GM23338 (cell line): ENCODE data around the gene DUS3L.

Source experiments
- CREB1 ChIP-seq: fragments of 250-450 bp; sonication (Bioruptor Pico); IDR thresholded peaks from 2 replicates; pipeline ENCODE4 v1.5.0; 2020; ENCODE audit warnings: low read depth, mild to moderate bottlenecking, moderate library complexity
- EZH2 ChIP-seq: fragments of 200-600 bp; sonication (generic); IDR thresholded peaks from one replicate; pipeline ENCODE4 v1.8.0; 2017; ENCODE audit warnings: antibody characterized with exemption, mild to moderate bottlenecking, low read depth; ENCODE audit not compliant: unreplicated experiment
- EZH2phosphoT487 ChIP-seq: fragments of 200-600 bp; sonication (generic); IDR thresholded peaks from one replicate; pipeline ENCODE4 v1.8.1; 2018; ENCODE audit warnings: antibody characterized with exemption; ENCODE audit not compliant: unreplicated experiment
- POLR2AphosphoS5 ChIP-seq: IDR thresholded peaks from 2 replicates; pipeline ENCODE4 v1.6.1; 2016; ENCODE audit warnings: antibody characterized with exemption, low read depth
- TF ChIP-seq, protein P1 (sequence below): IDR thresholded peaks from 2 replicates; pipeline ENCODE4 v1.6.1; 2016; ENCODE audit warnings: antibody characterized with exemption
- TF ChIP-seq, protein P2 (sequence below), 2 experiments: fragments of 200-600 bp in 1 of 2; sonication (generic) in 1 of 2; conservative IDR thresholded peaks; 2 replicates each; pipeline versions ENCODE4 v1.5.1 to v1.6.1; 2016 to 2017; ENCODE audit warnings: antibody characterized with exemption in 2 of 2, low read depth in 2 of 2, mild to moderate bottlenecking in 2 of 2, moderate library complexity in 1 of 2
- TF ChIP-seq, protein P3 (sequence below): IDR thresholded peaks from one replicate; pipeline ENCODE4 v1.6.1; 2018; ENCODE audit warnings: antibody characterized with exemption; ENCODE audit not compliant: unreplicated experiment
- TF ChIP-seq, protein P4 (sequence below): fragments of 250-450 bp; sonication (Bioruptor Pico); IDR thresholded peaks from 2 replicates; pipeline ENCODE4 v1.5.0; 2020; ENCODE audit warnings: mild to moderate bottlenecking, moderate library complexity

DNA sequence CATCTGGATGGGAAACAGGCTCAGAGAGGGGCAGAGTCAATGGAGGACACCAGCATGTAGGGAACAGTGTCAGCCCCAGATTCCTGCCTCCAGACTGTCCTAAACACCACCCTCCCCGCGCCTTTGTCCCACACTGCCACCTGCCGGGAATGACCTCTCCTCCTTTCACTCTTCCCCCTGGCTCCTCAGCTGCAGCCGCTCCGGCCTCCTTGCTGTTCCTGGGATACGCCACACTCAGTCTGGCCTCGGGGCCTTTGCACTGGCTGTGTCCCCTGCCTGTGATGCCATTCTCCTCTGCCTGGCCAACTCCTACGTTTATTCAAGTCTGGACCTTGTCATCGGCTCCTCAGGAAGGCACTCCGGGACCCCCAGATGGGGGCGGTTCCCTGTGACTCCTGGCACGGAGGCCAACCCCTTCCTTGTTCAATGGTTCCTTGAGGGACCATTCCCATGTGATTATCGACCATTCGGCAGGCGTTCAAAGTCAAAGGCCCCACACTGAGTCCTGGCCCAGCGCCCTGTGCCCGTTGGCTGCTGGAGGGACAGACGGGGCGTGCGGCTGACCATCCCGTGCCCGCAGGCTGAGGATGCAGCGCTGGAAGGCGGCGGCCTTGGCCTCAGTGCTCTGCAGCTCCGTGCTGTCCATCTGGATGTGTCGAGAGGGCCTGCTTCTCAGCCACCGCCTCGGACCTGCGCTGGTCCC, 32.8 kb upstream of the DUS3L start:
- TF ChIP-seq, protein P1, sequence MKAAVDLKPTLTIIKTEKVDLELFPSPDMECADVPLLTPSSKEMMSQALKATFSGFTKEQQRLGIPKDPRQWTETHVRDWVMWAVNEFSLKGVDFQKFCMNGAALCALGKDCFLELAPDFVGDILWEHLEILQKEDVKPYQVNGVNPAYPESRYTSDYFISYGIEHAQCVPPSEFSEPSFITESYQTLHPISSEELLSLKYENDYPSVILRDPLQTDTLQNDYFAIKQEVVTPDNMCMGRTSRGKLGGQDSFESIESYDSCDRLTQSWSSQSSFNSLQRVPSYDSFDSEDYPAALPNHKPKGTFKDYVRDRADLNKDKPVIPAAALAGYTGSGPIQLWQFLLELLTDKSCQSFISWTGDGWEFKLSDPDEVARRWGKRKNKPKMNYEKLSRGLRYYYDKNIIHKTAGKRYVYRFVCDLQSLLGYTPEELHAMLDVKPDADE: no peak
- TF ChIP-seq, protein P2, sequence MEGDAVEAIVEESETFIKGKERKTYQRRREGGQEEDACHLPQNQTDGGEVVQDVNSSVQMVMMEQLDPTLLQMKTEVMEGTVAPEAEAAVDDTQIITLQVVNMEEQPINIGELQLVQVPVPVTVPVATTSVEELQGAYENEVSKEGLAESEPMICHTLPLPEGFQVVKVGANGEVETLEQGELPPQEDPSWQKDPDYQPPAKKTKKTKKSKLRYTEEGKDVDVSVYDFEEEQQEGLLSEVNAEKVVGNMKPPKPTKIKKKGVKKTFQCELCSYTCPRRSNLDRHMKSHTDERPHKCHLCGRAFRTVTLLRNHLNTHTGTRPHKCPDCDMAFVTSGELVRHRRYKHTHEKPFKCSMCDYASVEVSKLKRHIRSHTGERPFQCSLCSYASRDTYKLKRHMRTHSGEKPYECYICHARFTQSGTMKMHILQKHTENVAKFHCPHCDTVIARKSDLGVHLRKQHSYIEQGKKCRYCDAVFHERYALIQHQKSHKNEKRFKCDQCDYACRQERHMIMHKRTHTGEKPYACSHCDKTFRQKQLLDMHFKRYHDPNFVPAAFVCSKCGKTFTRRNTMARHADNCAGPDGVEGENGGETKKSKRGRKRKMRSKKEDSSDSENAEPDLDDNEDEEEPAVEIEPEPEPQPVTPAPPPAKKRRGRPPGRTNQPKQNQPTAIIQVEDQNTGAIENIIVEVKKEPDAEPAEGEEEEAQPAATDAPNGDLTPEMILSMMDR (conservative IDR thresholded peaks at IDR 0.05; ENCODE audit: low read depth in 2 of 2): peak; percentile 34 to 69; a peak in 2 of 4 replicates
- TF ChIP-seq POLR2AphosphoS5 (no peak), EZH2 (no peak), CREB1 (CRISPR knock-in tag) (no peak), EZH2phosphoT487 (no peak)
- TF ChIP-seq, protein P3, sequence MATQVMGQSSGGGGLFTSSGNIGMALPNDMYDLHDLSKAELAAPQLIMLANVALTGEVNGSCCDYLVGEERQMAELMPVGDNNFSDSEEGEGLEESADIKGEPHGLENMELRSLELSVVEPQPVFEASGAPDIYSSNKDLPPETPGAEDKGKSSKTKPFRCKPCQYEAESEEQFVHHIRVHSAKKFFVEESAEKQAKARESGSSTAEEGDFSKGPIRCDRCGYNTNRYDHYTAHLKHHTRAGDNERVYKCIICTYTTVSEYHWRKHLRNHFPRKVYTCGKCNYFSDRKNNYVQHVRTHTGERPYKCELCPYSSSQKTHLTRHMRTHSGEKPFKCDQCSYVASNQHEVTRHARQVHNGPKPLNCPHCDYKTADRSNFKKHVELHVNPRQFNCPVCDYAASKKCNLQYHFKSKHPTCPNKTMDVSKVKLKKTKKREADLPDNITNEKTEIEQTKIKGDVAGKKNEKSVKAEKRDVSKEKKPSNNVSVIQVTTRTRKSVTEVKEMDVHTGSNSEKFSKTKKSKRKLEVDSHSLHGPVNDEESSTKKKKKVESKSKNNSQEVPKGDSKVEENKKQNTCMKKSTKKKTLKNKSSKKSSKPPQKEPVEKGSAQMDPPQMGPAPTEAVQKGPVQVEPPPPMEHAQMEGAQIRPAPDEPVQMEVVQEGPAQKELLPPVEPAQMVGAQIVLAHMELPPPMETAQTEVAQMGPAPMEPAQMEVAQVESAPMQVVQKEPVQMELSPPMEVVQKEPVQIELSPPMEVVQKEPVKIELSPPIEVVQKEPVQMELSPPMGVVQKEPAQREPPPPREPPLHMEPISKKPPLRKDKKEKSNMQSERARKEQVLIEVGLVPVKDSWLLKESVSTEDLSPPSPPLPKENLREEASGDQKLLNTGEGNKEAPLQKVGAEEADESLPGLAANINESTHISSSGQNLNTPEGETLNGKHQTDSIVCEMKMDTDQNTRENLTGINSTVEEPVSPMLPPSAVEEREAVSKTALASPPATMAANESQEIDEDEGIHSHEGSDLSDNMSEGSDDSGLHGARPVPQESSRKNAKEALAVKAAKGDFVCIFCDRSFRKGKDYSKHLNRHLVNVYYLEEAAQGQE: no peak
- TF ChIP-seq, protein P4, sequence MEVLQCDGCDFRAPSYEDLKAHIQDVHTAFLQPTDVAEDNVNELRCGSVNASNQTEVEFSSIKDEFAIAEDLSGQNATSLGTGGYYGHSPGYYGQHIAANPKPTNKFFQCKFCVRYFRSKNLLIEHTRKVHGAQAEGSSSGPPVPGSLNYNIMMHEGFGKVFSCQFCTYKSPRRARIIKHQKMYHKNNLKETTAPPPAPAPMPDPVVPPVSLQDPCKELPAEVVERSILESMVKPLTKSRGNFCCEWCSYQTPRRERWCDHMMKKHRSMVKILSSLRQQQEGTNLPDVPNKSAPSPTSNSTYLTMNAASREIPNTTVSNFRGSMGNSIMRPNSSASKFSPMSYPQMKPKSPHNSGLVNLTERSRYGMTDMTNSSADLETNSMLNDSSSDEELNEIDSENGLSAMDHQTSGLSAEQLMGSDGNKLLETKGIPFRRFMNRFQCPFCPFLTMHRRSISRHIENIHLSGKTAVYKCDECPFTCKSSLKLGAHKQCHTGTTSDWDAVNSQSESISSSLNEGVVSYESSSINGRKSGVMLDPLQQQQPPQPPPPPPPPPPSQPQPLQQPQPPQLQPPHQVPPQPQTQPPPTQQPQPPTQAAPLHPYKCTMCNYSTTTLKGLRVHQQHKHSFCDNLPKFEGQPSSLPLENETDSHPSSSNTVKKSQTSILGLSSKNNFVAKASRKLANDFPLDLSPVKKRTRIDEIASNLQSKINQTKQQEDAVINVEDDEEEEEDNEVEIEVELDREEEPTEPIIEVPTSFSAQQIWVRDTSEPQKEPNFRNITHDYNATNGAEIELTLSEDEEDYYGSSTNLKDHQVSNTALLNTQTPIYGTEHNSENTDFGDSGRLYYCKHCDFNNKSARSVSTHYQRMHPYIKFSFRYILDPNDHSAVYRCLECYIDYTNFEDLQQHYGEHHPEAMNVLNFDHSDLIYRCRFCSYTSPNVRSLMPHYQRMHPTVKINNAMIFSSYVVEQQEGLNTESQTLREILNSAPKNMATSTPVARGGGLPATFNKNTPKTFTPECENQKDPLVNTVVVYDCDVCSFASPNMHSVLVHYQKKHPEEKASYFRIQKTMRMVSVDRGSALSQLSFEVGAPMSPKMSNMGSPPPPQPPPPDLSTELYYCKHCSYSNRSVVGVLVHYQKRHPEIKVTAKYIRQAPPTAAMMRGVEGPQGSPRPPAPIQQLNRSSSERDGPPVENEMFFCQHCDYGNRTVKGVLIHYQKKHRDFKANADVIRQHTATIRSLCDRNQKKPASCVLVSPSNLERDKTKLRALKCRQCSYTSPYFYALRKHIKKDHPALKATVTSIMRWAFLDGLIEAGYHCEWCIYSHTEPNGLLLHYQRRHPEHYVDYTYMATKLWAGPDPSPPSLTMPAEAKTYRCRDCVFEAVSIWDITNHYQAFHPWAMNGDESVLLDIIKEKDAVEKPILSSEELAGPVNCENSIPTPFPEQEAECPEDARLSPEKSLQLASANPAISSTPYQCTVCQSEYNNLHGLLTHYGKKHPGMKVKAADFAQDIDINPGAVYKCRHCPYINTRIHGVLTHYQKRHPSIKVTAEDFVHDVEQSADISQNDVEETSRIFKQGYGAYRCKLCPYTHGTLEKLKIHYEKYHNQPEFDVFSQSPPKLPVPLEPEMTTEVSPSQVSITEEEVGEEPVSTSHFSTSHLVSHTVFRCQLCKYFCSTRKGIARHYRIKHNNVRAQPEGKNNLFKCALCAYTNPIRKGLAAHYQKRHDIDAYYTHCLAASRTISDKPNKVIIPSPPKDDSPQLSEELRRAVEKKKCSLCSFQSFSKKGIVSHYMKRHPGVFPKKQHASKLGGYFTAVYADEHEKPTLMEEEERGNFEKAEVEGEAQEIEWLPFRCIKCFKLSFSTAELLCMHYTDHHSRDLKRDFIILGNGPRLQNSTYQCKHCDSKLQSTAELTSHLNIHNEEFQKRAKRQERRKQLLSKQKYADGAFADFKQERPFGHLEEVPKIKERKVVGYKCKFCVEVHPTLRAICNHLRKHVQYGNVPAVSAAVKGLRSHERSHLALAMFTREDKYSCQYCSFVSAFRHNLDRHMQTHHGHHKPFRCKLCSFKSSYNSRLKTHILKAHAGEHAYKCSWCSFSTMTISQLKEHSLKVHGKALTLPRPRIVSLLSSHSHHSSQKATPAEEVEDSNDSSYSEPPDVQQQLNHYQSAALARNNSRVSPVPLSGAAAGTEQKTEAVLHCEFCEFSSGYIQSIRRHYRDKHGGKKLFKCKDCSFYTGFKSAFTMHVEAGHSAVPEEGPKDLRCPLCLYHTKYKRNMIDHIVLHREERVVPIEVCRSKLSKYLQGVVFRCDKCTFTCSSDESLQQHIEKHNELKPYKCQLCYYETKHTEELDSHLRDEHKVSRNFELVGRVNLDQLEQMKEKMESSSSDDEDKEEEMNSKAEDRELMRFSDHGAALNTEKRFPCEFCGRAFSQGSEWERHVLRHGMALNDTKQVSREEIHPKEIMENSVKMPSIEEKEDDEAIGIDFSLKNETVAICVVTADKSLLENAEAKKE (CRISPR knock-in tag): no peak
